ENCODE data around the gene IMMP2L.
"Not testable (repeated sequence)": the region's sequence is repeated elsewhere in the genome, so short reads cannot be mapped to it uniquely, and the experiment has no call there.

IMMP2L gene

DNA sequence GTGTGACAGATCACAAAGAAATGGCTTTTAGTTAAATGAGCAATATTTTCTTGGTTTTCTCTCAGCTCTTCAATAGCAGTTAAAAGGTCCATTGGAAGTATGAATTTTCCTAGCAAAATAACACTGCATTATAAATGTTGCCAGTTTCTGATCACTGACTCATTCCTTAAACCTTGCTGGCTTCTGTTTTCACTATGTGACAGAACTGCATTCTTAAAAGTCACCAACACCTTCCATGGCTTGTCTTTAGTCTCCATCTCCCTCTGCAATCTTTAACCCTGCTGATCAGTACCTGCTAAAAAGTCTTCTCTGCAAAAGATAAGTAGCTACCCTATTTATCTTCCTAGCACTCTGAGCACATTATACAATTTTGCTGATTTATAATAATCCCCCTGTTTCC lies 876.4 kb downstream of the IMMP2L start:
- Mint-ChIP-seq H3K4me3 (no peak overlapping the region), H3K36me3 (ENCODE audit: insufficient read depth) (no peaks in the 10 kb centered on the region), H3K27ac (ENCODE audit: low read depth) (no peak overlapping the region), H3K9me3 (no peaks in the 10 kb centered on the region), H3K4me1 (no peaks in the 10 kb centered on the region), H3K27me3 (no peaks in the 10 kb centered on the region)
- no peak for ATAC-seq (replicated peaks; ENCODE audit: extremely low read depth, poor library complexity, severe bottlenecking)
- no peak for DNase-seq (ENCODE audit: low spot score in 2 of 2)

DNA sequence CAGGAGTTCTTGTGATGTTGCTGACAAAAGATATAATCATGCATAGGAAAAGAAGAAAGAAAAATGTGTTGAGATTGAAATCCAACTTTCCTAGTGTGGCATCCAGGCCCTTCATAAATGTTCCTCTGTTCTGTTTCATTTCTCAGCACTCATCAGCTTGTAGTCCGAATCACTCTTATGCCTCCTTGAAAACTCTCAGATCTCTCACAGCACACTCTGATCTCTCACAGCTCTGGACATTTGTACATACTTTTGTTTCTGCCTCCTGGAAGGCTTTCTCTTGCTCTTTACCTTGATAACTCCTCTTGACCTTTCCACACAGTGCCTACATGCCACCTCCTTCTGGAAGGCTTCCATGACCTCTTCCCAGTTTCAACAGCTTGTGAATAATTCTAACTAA lies 880.4 kb downstream of the IMMP2L start:
- DNase-seq (ENCODE audit: low spot score in 2 of 2) (no peak), ATAC-seq (replicated peaks; ENCODE audit: extremely low read depth, poor library complexity, severe bottlenecking) (no peak)
- no peak overlapping the region for H3K27ac Mint-ChIP-seq (ENCODE audit: low read depth)
- no peaks in the 10 kb centered on the region for H3K27me3 Mint-ChIP-seq
- no peaks in the 10 kb centered on the region for H3K9me3 Mint-ChIP-seq
- no peaks in the 10 kb centered on the region for H3K4me1 Mint-ChIP-seq
- no peaks in the 10 kb centered on the region for H3K36me3 Mint-ChIP-seq (ENCODE audit: insufficient read depth)
- H3K4me3 Mint-ChIP-seq = no peak overlapping the region

DNA sequence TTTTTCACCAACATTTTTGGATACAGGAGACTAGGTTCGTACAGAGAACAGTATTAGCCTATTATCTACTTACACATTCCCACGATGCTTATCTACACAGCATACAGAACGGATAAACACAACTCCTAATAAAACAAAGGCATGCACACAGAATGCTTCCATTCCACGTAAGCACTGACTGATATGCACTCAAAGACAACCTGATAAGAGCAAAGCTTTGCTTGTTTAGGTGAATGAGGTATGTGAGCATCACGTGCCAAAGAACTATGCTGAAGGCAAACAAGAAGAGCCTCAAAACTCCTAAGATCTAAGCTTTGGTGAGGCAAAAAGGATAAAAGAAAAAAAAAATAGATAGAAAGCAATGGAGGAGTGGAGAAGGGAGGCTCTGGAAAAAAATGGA lies 884.9 kb downstream of the IMMP2L start:
- Mint-ChIP-seq H3K27ac (ENCODE audit: low read depth) (no peak overlapping the region), H3K9me3 (peaks cover 16% of the 10 kb centered on the region), H3K27me3 (no peaks in the 10 kb centered on the region), H3K4me1 (no peaks in the 10 kb centered on the region), H3K36me3 (ENCODE audit: insufficient read depth) (no peaks in the 10 kb centered on the region), H3K4me3 (no peak overlapping the region)
- ATAC-seq (replicated peaks; ENCODE audit: extremely low read depth, poor library complexity, severe bottlenecking) (no peak), DNase-seq (ENCODE audit: low spot score in 2 of 2) (no peak)

DNA sequence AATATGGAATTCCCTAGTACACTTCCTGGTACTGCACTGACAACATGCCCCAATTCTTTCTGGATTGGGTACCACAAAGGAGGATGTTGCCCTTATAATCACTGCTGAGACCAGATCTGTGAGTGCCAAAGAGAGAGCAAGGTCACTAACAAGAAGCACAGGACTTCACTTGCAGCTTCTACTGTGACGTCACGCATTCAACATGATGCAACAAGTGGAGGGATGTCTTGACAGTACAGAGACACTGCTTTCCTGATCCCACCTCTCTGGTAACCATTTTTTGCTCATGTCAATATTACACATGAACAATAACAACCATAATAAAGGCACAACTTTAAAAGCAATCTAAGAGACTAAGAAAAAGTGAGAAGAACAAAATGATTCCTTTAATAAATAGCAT lies 885.5 kb downstream of the IMMP2L start:
- Mint-ChIP-seq H3K36me3 (ENCODE audit: insufficient read depth) (no peaks in the 10 kb centered on the region), H3K4me3 (no peak overlapping the region), H3K27me3 (no peaks in the 10 kb centered on the region), H3K4me1 (no peaks in the 10 kb centered on the region), H3K27ac (ENCODE audit: low read depth) (no peak overlapping the region), H3K9me3 (peaks cover 20% of the 10 kb centered on the region)
- no peak for ATAC-seq (replicated peaks; ENCODE audit: extremely low read depth, poor library complexity, severe bottlenecking)
- DNase-seq (ENCODE audit: low spot score in 2 of 2) = no peak

DNA sequence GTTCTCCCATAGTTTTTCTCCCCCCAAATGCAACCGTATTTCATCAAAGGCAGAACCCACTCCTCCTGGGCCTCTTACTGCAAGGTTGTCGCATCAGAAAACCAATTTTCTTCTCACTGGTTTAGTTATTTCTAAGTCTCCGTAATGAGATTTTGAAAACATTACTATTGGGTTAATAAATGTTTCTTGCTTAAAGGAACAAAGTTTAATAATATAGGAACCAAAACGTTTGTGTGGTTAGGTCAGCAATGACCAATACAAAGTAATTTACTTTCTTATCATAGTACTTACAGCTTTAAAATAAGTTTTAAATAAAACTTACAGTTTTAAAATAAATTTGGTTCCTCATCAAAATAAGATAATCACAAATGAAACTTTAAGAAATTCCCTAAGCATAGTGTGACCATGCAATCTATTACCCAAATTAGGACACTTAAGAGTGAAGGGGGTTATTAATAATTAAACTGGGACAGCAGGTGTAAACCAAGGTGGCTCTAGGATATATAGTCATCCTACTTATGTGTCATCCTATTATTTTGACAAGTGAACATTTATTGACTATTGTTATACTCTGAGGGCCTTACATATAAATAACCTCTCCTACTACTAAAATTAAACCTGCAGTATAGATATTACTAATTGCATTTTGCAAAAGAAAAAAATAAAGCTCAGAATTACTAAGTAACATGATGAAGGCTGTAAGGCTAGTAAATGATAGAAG lies 886.7 kb downstream of the IMMP2L start:
- Mint-ChIP-seq H3K27me3 (no peaks in the 10 kb centered on the region), H3K9me3 (peaks cover 20% of the 10 kb centered on the region), H3K36me3 (ENCODE audit: insufficient read depth) (no peaks in the 10 kb centered on the region), H3K4me1 (no peaks in the 10 kb centered on the region), H3K4me3 (no peak overlapping the region), H3K27ac (ENCODE audit: low read depth) (no peak overlapping the region)
- ATAC-seq (replicated peaks; ENCODE audit: extremely low read depth, poor library complexity, severe bottlenecking) = no peak
- DNase-seq (ENCODE audit: low spot score in 2 of 2) = no peak

DNA sequence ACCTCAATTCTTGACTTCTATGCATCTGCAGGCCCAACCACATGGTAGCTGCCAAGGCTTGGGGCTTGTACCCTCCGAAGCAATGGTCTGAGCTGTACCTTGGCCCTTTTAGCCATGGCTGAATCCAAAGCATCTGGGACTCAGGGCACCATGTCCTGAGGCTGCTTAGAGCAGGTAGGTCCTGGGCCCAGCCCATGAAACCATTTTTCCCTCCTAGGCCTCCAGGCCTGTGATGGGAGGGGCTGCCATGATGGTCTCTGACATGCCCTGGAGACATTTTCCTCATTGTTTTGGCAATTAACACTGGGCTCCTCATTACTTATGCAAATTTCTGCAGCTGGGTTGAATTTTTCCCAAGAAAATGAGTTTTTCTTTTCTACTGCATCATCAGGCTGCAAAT lies 889.1 kb downstream of the IMMP2L start:
- Mint-ChIP-seq H3K27ac (ENCODE audit: low read depth) (no peak overlapping the region), H3K4me1 (no peaks in the 10 kb centered on the region), H3K9me3 (peaks cover 26% of the 10 kb centered on the region), H3K36me3 (ENCODE audit: insufficient read depth) (peaks cover 2% of the 10 kb centered on the region), H3K4me3 (no peak overlapping the region), H3K27me3 (no peaks in the 10 kb centered on the region)
- DNase-seq (ENCODE audit: low spot score in 2 of 2) (no peak), ATAC-seq (replicated peaks; ENCODE audit: extremely low read depth, poor library complexity, severe bottlenecking) (no peak)

DNA sequence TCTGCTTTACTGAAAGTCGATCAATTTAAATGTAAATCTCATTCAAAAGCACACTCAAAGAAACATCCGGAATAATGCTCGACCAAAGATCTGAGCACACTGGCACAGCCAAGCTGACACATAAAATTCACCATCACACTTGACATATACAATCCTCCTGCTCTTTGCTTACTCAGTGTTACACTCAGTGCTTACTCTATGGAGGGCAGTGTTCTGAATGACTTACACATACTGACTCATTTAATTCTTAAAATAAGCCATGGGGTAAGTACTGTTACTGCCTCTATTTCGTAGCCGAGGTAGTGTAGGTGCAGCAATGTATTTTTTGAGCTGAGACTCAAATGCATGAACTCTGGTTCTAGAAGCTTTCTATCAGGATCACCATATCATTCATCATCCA lies 892.9 kb downstream of the IMMP2L start:
- no peak for ATAC-seq (replicated peaks; ENCODE audit: extremely low read depth, poor library complexity, severe bottlenecking)
- H3K36me3 Mint-ChIP-seq (ENCODE audit: insufficient read depth) = peaks cover 3% of the 10 kb centered on the region
- H3K27me3 Mint-ChIP-seq = no peaks in the 10 kb centered on the region
- H3K4me1 Mint-ChIP-seq = no peaks in the 10 kb centered on the region
- DNase-seq (ENCODE audit: low spot score in 2 of 2) = no peak
- no peak overlapping the region for H3K4me3 Mint-ChIP-seq
- peaks cover 21% of the 10 kb centered on the region for H3K9me3 Mint-ChIP-seq
- H3K27ac Mint-ChIP-seq (ENCODE audit: low read depth) = no peak overlapping the region

DNA sequence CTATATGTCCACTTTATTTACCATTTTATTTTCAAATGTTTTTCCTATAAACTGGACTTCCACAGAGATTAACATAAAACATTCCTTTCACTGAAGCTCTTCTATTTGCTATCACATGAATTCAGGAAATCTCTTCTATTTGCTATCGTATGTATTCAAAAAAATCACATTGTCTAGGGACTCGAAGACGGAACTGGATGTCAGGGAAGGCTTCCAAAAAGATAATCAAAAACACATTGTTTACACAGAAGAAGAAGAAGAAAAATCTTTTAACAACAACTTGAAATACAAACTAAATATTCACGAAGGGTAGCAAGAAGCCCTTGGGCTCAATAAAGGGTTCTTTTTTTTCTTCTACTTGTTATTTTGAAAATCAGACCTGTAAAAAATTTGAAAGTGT lies 897.5 kb downstream of the IMMP2L start:
- no peak overlapping the region for H3K4me3 Mint-ChIP-seq
- H3K36me3 Mint-ChIP-seq (ENCODE audit: insufficient read depth) = peaks cover 6% of the 10 kb centered on the region
- no peaks in the 10 kb centered on the region for H3K4me1 Mint-ChIP-seq
- no peaks in the 10 kb centered on the region for H3K27me3 Mint-ChIP-seq
- H3K27ac Mint-ChIP-seq (ENCODE audit: low read depth) = no peak overlapping the region
- ATAC-seq (replicated peaks; ENCODE audit: extremely low read depth, poor library complexity, severe bottlenecking) (no peak), DNase-seq (ENCODE audit: low spot score in 2 of 2) (no peak)
- H3K9me3 Mint-ChIP-seq = peaks cover 28% of the 10 kb centered on the region

DNA sequence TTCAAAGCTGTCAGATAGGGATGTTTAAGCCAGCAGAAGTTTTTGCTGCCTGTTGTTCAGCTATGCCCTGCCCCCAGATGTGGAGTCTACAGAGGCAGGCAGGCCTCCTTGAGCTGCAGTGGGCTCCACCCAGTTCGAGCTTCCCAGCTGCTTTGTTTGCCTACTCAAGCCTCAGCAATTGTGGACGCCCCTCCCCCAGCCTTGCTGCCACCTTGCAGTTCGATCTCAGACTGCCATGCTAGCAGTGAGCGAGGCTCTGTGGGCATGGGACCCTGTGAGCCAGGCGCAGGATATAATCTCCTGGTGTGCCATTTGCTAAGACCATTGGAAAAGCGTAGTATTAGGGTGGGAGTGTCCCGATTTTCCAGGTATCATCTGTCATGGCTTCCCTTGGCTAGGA lies 901.7 kb downstream of the IMMP2L start:
- H3K4me1 Mint-ChIP-seq; DNase-seq (ENCODE audit: low spot score in 2 of 2); H3K27ac Mint-ChIP-seq (ENCODE audit: low read depth); H3K4me3 Mint-ChIP-seq; H3K36me3 Mint-ChIP-seq (ENCODE audit: insufficient read depth); H3K27me3 Mint-ChIP-seq; ATAC-seq (replicated peaks; ENCODE audit: extremely low read depth, poor library complexity, severe bottlenecking): not testable (repeated sequence)
- H3K9me3 Mint-ChIP-seq = peaks cover 36% of the 10 kb centered on the region

DNA sequence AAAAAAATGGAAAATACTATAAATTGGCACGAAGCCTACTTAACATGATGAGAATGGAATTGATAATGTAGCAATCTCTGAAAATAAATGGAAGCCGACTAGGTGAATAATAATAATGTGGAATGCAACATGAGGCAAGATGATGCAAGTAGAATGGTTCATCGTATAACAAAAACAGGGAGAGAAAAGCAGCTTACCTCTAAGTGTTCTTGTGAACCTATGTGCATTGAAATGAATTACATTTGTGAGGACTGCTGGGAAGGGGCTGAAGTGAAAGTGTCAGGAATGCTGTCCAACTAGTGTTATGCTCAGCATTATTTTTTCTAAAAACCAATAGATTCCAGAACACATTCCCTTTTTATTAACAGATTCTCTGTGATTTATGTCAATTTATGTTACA lies 912.0 kb downstream of the IMMP2L start:
- Mint-ChIP-seq H3K27ac (ENCODE audit: low read depth) (no peak overlapping the region), H3K27me3 (no peaks in the 10 kb centered on the region), H3K4me1 (no peaks in the 10 kb centered on the region), H3K4me3 (no peak overlapping the region), H3K9me3 (no peaks in the 10 kb centered on the region), H3K36me3 (ENCODE audit: insufficient read depth) (no peaks in the 10 kb centered on the region)
- DNase-seq (ENCODE audit: low spot score in 2 of 2) = no peak
- ATAC-seq (replicated peaks; ENCODE audit: extremely low read depth, poor library complexity, severe bottlenecking) = no peak

DNA sequence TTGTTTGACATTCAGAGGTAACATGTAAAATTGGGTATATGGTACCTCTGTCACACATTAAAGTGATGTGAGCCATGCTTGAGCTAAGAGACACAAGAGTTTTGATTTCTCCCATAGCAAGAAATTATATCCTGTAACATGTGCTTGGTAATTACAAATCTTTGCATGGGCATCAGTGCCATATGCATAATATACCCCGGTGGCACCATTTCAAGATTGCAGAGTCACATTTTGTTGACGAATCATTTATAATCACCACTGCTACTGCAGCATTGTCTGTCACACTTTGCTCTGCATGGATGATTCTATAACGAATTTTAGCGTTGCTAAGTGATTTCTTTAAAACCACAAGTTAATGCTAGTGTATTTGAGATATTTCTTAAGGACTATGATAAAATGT lies 915.0 kb downstream of the IMMP2L start:
- no peaks in the 10 kb centered on the region for H3K27me3 Mint-ChIP-seq
- no peak overlapping the region for H3K27ac Mint-ChIP-seq (ENCODE audit: low read depth)
- no peaks in the 10 kb centered on the region for H3K4me1 Mint-ChIP-seq
- no peaks in the 10 kb centered on the region for H3K9me3 Mint-ChIP-seq
- no peak overlapping the region for H3K4me3 Mint-ChIP-seq
- ATAC-seq (replicated peaks; ENCODE audit: extremely low read depth, poor library complexity, severe bottlenecking) (no peak), DNase-seq (ENCODE audit: low spot score in 2 of 2) (no peak)
- no peaks in the 10 kb centered on the region for H3K36me3 Mint-ChIP-seq (ENCODE audit: insufficient read depth)

DNA sequence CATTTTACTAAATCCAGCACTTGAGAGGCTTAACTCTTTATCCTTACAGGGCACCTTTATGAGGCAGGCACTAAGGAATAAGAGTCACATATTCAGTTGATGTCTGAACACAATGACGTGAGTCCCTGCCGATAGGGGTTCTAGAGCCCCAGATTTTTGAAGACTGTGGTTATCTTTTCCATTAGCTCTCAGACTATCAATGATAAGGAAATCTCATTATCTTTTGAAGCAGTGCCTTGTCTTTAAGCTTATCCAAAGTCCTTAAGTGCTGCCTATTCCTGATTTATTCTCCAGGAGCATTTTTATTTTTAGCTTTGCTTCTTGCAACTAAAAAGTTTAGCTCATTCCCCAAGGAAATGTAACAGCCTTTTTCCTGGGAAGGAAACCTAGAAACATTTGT lies 915.5 kb downstream of the IMMP2L start:
- no peak overlapping the region for H3K4me3 Mint-ChIP-seq
- no peaks in the 10 kb centered on the region for H3K36me3 Mint-ChIP-seq (ENCODE audit: insufficient read depth)
- DNase-seq (ENCODE audit: low spot score in 2 of 2) (no peak), ATAC-seq (replicated peaks; ENCODE audit: extremely low read depth, poor library complexity, severe bottlenecking) (no peak)
- H3K27ac Mint-ChIP-seq (ENCODE audit: low read depth) = no peak overlapping the region
- H3K27me3 Mint-ChIP-seq = no peaks in the 10 kb centered on the region
- H3K4me1 Mint-ChIP-seq = no peaks in the 10 kb centered on the region
- no peaks in the 10 kb centered on the region for H3K9me3 Mint-ChIP-seq

DNA sequence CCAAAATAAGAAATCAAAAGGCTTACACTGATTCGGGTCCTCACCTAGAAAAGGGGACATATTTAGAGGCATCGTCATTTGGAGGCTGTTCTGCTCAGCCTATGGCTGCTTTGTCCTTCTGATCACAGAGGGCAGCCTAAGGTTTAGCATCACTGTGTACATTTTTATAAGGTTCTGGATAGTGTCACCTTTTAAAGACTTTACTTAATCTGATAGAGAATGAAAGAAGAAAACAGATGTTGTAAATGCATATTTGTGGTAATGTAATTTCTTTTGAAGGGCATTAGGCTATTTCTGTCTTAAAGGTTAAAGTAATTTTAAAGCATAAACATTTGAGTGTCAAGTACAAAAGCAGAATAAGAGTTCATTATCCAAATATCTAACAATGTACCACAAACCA lies 916.7 kb downstream of the IMMP2L start:
- ATAC-seq (replicated peaks; ENCODE audit: extremely low read depth, poor library complexity, severe bottlenecking) (no peak), DNase-seq (ENCODE audit: low spot score in 2 of 2) (no peak)
- Mint-ChIP-seq H3K9me3 (no peaks in the 10 kb centered on the region), H3K36me3 (ENCODE audit: insufficient read depth) (no peaks in the 10 kb centered on the region), H3K4me1 (no peaks in the 10 kb centered on the region), H3K27ac (ENCODE audit: low read depth) (no peak overlapping the region), H3K4me3 (no peak overlapping the region), H3K27me3 (no peaks in the 10 kb centered on the region)

DNA sequence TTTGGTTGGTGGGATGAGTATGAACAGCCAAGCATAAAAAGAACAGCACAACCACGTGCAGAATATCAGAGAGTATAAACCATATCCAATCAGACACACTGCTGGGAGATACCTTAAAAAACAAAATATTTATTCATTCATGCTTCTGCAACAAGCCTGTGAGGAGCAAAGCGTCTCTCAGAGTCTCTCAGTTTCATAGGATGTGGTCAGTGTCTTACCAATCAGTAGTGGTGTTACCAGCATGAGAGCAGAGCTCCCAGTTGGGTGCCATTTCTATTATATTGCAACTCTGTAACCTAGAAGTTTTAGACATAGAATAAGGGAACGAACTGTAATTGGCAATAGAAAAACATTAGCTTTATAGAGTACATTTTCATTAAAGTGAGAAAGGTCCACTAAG lies 917.2 kb downstream of the IMMP2L start:
- DNase-seq (ENCODE audit: low spot score in 2 of 2) (no peak), ATAC-seq (replicated peaks; ENCODE audit: extremely low read depth, poor library complexity, severe bottlenecking) (no peak)
- no peaks in the 10 kb centered on the region for H3K27me3 Mint-ChIP-seq
- H3K4me1 Mint-ChIP-seq = no peaks in the 10 kb centered on the region
- H3K4me3 Mint-ChIP-seq = no peak overlapping the region
- no peaks in the 10 kb centered on the region for H3K36me3 Mint-ChIP-seq (ENCODE audit: insufficient read depth)
- no peaks in the 10 kb centered on the region for H3K9me3 Mint-ChIP-seq
- H3K27ac Mint-ChIP-seq (ENCODE audit: low read depth) = no peak overlapping the region

Measured in central memory CD8-positive, alpha-beta T cell (primary cell).